Skeletal muscle satellite cell (primary cell): Measurements from ENCODE around the gene AAK1. TPM values are rescaled to one million over a fixed set of nuclear protein-coding genes. Genes with fewer than 3 reads are reported as not detected.
"Not testable (repeated sequence)": the region's sequence is repeated elsewhere in the genome, so short reads cannot be mapped to it uniquely, and the experiment has no call there.

ENCODE experiments used
- H3K27me3 ChIP-seq: 2 replicates; pipeline ENCODE4 v1.7.0; 2013; ENCODE audit warnings: low read length; ENCODE audit not compliant: control insufficient read depth, insufficient read depth
- H3K36me3 ChIP-seq: 2 replicates; pipeline ENCODE4 v1.7.0; 2013; ENCODE audit warnings: mild to moderate bottlenecking, control low read depth, low read length; ENCODE audit not compliant: insufficient read depth
- H3K4me1 ChIP-seq: 2 replicates; pipeline ENCODE4 v1.7.0; 2013; ENCODE audit warnings: low read length; ENCODE audit not compliant: control insufficient read depth, insufficient read depth
- H3K4me2 ChIP-seq: 2 replicates; pipeline ENCODE4 v1.7.0; 2013; ENCODE audit warnings: mild to moderate bottlenecking, low read length
- H3K4me3 ChIP-seq: 2 replicates; pipeline ENCODE4 v1.7.0; 2013; ENCODE audit warnings: low read length
- H3K9ac ChIP-seq: 2 replicates; pipeline ENCODE4 v1.7.0; 2013; ENCODE audit warnings: mild to moderate bottlenecking, low read depth, low read length, moderate library complexity
- H3K9me3 ChIP-seq: replicated peaks from 2 replicates; pipeline ENCODE4 v1.7.0; 2013; ENCODE audit warnings: mild to moderate bottlenecking, control low read depth, low read length
- small RNA-seq: library from RNA; depleted of rRNA; stranded (forward); fragments of <200 nt; gene quantifications from one replicate; pipeline ENCODE3, GENCODE V24; 2012

AAK1 gene

DNA sequence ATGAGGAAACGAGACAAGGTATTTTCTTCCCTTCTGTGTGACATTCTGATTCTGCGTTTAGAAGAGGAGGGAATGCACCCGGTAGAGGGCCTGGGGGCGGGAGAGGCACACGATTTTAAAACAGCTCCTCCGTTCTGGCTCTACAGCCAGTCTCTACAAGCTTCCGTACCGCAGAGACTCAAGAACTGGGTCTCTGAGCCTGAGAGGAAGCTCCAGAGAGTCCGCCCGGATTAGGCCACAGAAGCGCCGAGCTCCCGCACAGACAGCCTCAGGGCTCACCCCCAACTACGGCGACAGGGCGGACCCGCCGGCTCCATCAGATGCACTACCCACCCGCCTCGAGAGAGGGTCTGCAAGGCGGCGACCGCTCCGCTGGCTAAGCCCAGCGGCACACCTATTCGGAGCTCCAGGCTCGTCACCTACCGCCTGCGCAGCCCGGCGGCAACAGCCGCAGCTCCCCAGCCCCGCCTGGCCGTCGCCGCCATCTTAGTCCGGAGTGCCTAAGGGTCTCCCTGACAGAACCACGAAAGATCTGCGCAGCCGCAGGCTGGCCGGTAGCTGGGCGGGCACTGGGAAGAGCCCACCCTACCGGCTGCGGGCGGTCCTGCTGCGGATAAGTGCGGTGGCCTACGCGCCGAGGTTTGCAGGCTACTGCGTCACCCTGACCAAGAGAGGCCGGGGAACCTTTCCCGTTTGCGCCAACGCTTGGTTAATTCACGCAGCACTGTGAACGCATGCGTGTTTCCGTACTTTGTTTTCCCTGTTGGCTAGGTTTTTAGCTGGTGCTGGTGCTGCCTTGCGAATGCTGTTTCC, 206.4 kb downstream of the AAK1 start, which contains the start of gene NFU1:
Gene NFU1, minus strand, starts transcription at position 498 of the 813 bp plus-strand sequence. Its CDS starts 13 bp downstream, at position 485.
- no peaks in the 10 kb centered on the region for H3K9me3 ChIP-seq

GRCh38 chr2:69436596-69436937, 207.0 kb downstream of the AAK1 start:
- H3K4me2 ChIP-seq, result peak overlapping the region; percentile 79

More for the DNA sequence above, 206.4 kb downstream of the AAK1 start, which contains the start of gene NFU1:
- H3K4me3 ChIP-seq, result peak within 1 kb of the TSS; percentile 89
- no peaks in the 10 kb centered on the region for H3K36me3 ChIP-seq
- H3K4me1 ChIP-seq, result peaks cover 13% of the 10 kb centered on the region
- peak within 1 kb of the TSS; percentile 92 for H3K9ac ChIP-seq
- H3K4me2 ChIP-seq, result peak within 1 kb of the TSS; percentile 79
- no peaks in the 10 kb centered on the region for H3K27me3 ChIP-seq

DNA sequence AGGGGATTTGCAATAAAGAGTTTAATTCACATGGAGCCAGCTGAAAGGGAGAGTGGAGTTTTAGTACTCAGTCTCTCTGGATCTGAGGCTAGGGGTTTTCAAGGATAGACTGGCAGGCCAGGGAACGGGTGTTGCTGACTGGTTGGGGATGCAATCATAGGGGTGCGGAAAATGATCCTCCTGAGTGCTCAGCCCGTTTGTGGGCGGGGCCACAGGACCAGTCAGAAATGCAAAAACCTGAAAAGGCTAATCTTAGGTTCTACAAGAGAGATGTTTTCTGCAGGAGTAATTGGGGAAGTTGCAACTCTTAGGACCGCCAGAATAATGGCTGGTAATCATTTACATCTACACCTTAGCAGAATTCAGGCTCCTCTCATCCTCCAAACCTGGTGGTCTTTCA, 208.8 kb downstream of the AAK1 start:
- Histone ChIP-seq H3K4me2 (no peak overlapping the region), H3K9ac (no peak overlapping the region), H3K36me3 (peaks cover 12% of the 10 kb centered on the region), H3K4me3 (no peak overlapping the region), H3K4me1 (peaks cover 13% of the 10 kb centered on the region), H3K9me3 (no peaks in the 10 kb centered on the region), H3K27me3 (no peaks in the 10 kb centered on the region)

More at GRCh38 chr2:69436596-69436937, 207.0 kb downstream of the AAK1 start:
- peaks cover 3% of the 10 kb centered on the region for H3K36me3 ChIP-seq
- H3K4me3 ChIP-seq, result peak overlapping the region; percentile 89
- H3K4me1 ChIP-seq, result peaks cover 13% of the 10 kb centered on the region
- H3K9ac ChIP-seq, result peak overlapping the region; percentile 92
- no peaks in the 10 kb centered on the region for H3K9me3 ChIP-seq
- H3K27me3 ChIP-seq, result no peaks in the 10 kb centered on the region

DNA sequence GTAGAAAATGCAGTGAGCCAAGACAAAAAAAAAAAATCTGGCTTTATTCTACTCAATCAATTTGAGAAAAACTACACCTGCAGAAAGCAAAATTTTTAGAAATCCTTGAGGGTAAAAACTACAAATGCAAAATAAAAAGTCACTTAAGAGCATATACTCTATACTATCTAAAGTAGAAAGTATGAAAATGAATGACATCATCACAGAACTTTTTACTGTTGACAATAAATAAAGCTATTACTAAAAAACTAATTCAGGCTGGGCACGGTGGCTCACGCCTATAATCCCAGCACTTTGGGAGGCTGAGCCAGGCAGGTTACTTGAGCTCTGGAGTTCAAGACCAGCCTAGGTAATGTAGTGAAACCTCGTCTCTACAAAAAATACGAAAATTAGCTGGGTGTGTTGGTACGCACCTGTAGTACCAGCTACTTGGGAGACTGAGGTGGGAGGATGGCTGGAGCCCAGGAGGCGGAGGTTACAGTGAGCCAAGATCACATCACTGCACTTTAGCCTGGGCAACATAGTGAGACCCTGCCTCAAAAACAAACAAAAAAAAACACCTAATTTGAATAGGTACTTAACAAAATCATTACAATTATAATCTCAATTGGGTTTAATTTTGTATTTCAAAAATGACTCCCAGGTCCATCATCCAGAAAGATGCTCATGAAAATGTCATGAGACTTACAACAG, 213.9 kb downstream of the AAK1 start:
- Histone ChIP-seq H3K4me2 (no peak overlapping the region), H3K9me3 (no peaks in the 10 kb centered on the region), H3K9ac (no peak overlapping the region), H3K4me1 (no peaks in the 10 kb centered on the region), H3K27me3 (no peaks in the 10 kb centered on the region), H3K36me3 (peaks cover 28% of the 10 kb centered on the region), H3K4me3 (no peak overlapping the region)

DNA sequence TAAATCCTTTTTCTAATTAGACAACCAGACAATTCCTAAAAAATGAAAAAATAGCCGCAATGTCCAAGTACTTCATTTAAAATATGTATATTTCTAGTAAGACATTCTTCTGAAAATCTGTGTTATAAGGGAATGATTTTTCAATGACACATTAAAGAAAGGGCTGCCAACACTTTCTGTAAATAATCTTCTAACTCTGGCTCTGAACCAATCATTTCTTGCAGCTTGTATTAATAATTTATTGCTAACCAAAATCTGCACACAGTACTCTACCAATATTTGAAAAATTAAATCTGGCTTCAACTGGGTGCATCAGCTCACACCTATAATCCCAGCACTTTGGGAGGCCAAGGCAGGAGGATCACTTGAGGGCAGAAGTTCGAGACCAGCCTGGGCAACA, 214.6 kb downstream of the AAK1 start:
- Histone ChIP-seq H3K36me3 (peaks cover 28% of the 10 kb centered on the region), H3K9me3 (no peaks in the 10 kb centered on the region), H3K27me3 (no peaks in the 10 kb centered on the region), H3K9ac (no peak overlapping the region), H3K4me1 (no peaks in the 10 kb centered on the region), H3K4me3 (no peak overlapping the region), H3K4me2 (no peak overlapping the region)

DNA sequence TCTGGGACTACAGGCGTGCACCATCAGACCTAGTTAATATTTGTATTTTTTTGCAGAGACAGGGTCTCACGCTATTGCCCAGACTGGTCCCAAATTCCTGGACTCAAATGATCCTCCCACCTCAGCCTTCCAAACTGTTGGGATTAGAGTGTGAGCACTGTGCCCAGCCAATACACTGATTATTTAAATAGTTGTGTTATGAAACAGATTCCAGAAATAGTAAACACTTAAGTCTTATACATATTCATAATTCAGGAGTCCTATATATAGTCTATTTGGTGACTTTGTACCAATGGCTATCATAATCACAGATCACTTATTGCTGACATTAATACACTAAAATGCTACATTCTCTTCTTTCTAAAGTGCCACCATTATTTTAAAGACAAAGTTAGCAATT, 219.1 kb downstream of the AAK1 start:
- Histone ChIP-seq H3K27me3 (no peaks in the 10 kb centered on the region), H3K9me3 (no peaks in the 10 kb centered on the region), H3K4me3 (no peak overlapping the region), H3K4me1 (no peaks in the 10 kb centered on the region), H3K9ac (no peak overlapping the region), H3K4me2 (no peak overlapping the region), H3K36me3 (peaks cover 13% of the 10 kb centered on the region)

GRCh38 chr2:69422198-69422597, 221.3 kb downstream of the AAK1 start:
- no peak overlapping the region for H3K4me3 ChIP-seq
- H3K36me3 ChIP-seq, result peaks cover 8% of the 10 kb centered on the region
- H3K4me1 ChIP-seq, result no peaks in the 10 kb centered on the region
- H3K9ac ChIP-seq, result no peak overlapping the region
- no peak overlapping the region for H3K4me2 ChIP-seq
- H3K9me3 ChIP-seq, result no peaks in the 10 kb centered on the region
- no peaks in the 10 kb centered on the region for H3K27me3 ChIP-seq

DNA sequence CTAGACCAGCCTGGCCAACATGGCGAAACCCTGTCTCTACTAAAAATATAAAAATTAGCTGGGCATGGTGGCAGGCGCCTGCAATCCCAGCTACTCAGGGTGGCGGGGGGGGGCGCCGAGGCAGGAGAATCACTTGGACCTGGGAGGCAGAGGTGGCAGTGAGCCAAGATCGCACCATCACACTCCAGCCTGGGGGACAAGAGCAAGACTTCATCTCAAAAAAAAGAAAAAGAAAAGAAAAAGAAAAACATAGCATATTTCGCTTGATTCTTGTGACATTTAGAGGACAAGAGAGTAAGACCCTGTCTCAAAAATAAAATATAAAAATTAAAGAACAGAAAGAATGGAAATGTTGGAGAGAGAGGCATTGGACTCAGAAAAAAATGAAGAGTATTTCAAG, 224.4 kb downstream of the AAK1 start:
- H3K36me3 ChIP-seq, result peaks cover 11% of the 10 kb centered on the region
- not testable (repeated sequence) for H3K9ac ChIP-seq, H3K4me3 ChIP-seq, H3K4me2 ChIP-seq, H3K27me3 ChIP-seq, H3K4me1 ChIP-seq, H3K9me3 ChIP-seq

- Histone ChIP-seq H3K4me3 (no peak overlapping the region), H3K9ac (no peak overlapping the region), H3K9me3 (no peaks in the 10 kb centered on the region), H3K36me3 (peaks cover 11% of the 10 kb centered on the region), H3K27me3 (no peaks in the 10 kb centered on the region), H3K4me1 (no peaks in the 10 kb centered on the region), H3K4me2 (no peak overlapping the region)
Observed at GRCh38 chr2:69416147-69416546, 227.4 kb downstream of the AAK1 start.

Small RNA genes within 50 kb of the gene (small RNA-seq; reads per million reads assigned to genes)
- not detected for gene RN7SL604P
- not detected for gene SNORA36C
